Pancreas (tissue), 10 donors: ENCODE data around the gene KCNJ2. TPM values are rescaled to one million over a fixed set of nuclear protein-coding genes. Genes with fewer than 3 reads are reported as not detected.

Experiments used
- ATAC-seq, 4 donors: fragments of 200-7000 bp; cut with Tn5 transposase; one replicate each; pipeline versions ENCODE4 v1.8.0 to v1.9.1; 2020; ENCODE audit warnings: mild to moderate bottlenecking in 4 of 4, moderate library complexity in 4 of 4
- DNase-seq, 6 donors: peaks; one replicate each; pipeline ENCODE4 v3.0.0-alpha.2; 2020
- FAIRE-seq: peaks from 2 replicates; lab custom pipeline; 2012; peaks lifted over from hg19 to GRCh38; lab: Jason Lieb, UNC
- H3K27ac ChIP-seq, 4 donors: fragments of 200-600 bp; sonication (generic); 1 replicate in 3 of 4; 2 replicates in 1 of 4; pipeline versions ENCODE4 v1.5.0 to v1.8.0; 2020
- H3K27me3 ChIP-seq, 4 donors: fragments of 200-600 bp; one replicate each; pipeline ENCODE4 v1.8.0; 2021
- H3K36me3 ChIP-seq, 3 donors: fragments of 200-600 bp; sonication (generic) in 1 of 3; one replicate each; pipeline versions ENCODE4 v1.5.0 to v1.8.0; 2020 to 2021
- H3K4me1 ChIP-seq, 3 donors: fragments of 200-600 bp; one replicate each; pipeline ENCODE4 v1.8.0; 2021
- H3K4me3 ChIP-seq, 4 donors: fragments of 200-600 bp; sonication (generic) in 2 of 4; one replicate each; pipeline versions ENCODE4 v1.5.0 to v1.8.0; 2020 to 2021
- H3K9me3 ChIP-seq, 4 donors: fragments of 200-600 bp; one replicate each; pipeline ENCODE4 v1.8.0; 2021
- CTCF ChIP-seq, 4 donors: fragments of 200-600 bp; sonication (generic) in 3 of 4; IDR thresholded peaks; one replicate each; pipeline versions ENCODE4 v1.5.0 to v1.8.0; 2021; ENCODE audit warnings: antibody characterized with exemption in 4 of 4
- WGBS, 2 donors: extraction: QIAGEN DNeasy Blood & Tissue Kit; methylation state at CpG; one replicate each; pipeline ENCODE4 v1.1.7; 2013; 5-methylcytosine and 5-hydroxymethylcytosine counted together
- intact Hi-C, 3 donors: fragments of 100-400 bp; cut with DNase I; formaldehyde crosslinking; loops; one replicate each; pipeline versions ENCODE4 v1.11.1 to v1.14.2; 2022
- polyA plus RNA-seq, 2 donors: library from polyadenylated mRNA; stranded (reverse); fragments of 200-250 nt; gene quantifications; one replicate each; pipeline ENCODE4 v1.2.3, GENCODE V29; 2013
- total RNA-seq, 6 donors: library from RNA; stranded (reverse); fragmentation: NEBNext Ultra II Directional in 4 of 6; extraction: Animal tissue kit (Norgen Biotek cat#: 25700) in 4 of 6; gene quantifications; one replicate each; pipeline versions ENCODE4 v1.2.1 to v1.2.4, GENCODE V29; 2021 to 2023
- donor health status: healthy with polysubstance abuse.
- donor health status: DM: no; HTN: no; CAD: no; lungs with moderate emphysema.
- donor health status: DM: no; HTN: no; CAD: no.
- donor health status: control.
- donor health status: control.
- donor health status: Bipolar disorder and iron deficiency.
- donor health status: DM: yes; HTN: yes; CAD: no.
- donor health status: DM: no; HTN: no; CAD: no.
- donor health status: DM: no; HTN: no; CAD: no.
- donor health status: DM: yes; HTN: yes; CAD: no.

KCNJ2 gene
- total and polyA plus RNA-seq, 8 donors = 0.32 to 2.3 (median 0.60) TPM

GRCh38 chr17:70123193-70123592 is 46.1 kb upstream of the KCNJ2 start:
- intact Hi-C loops = no loop called here
- peak in 2 of 4 donors; percentile 30 to 34 for ATAC-seq

GRCh38 chr17:70124723-70125122 is 44.6 kb upstream of the KCNJ2 start:
- Histone ChIP-seq H3K4me1 (peaks cover 0 to 2% (median 0%) of the 10 kb centered on the region in 3 donors), H3K36me3 (no peaks in the 10 kb centered on the region), H3K4me3 (no peak overlapping the region), H3K9me3 (no peaks in the 10 kb centered on the region), H3K27ac (no peak overlapping the region), H3K27me3 (no peaks in the 10 kb centered on the region)
- no peak for ATAC-seq
- no peak for TF ChIP-seq CTCF (IDR thresholded peaks at IDR 0.05)
- no peak for DNase-seq
- intact Hi-C loops = no loop called here
- FAIRE-seq = no peak
- WGBS, 2 donors = 78% methylated on average over 3 of the region's 3 CpGs

More at GRCh38 chr17:70123193-70123592, 46.1 kb upstream of the KCNJ2 start:
- Histone ChIP-seq H3K9me3 (no peaks in the 10 kb centered on the region), H3K27ac (no peak overlapping the region), H3K4me1 (peaks cover 0 to 2% (median 0%) of the 10 kb centered on the region in 3 donors), H3K36me3 (no peaks in the 10 kb centered on the region), H3K27me3 (no peaks in the 10 kb centered on the region), H3K4me3 (no peak overlapping the region)
- no peak for TF ChIP-seq CTCF (IDR thresholded peaks at IDR 0.05)
- WGBS, 2 donors = 62 to 68% methylated on average over 2 of the region's 2 CpGs
- DNase-seq = no peak
- FAIRE-seq = no peak

- no peak overlapping the region for H3K4me3 ChIP-seq
- no peaks in the 10 kb centered on the region for H3K27me3 ChIP-seq
- no peaks in the 10 kb centered on the region for H3K36me3 ChIP-seq
- 76 to 84% methylated on average over 6 of the region's 6 CpGs for WGBS, 2 donors
- intact Hi-C loops = no loop called here
- no peak for FAIRE-seq
- no peaks in the 10 kb centered on the region for H3K4me1 ChIP-seq
- ATAC-seq = peak in 1 of 4 donors; percentile 15
- H3K27ac ChIP-seq = no peak overlapping the region
- DNase-seq = no peak
- no peaks in the 10 kb centered on the region for H3K9me3 ChIP-seq
- no peak for TF ChIP-seq CTCF (IDR thresholded peaks at IDR 0.05)
Measured at GRCh38 chr17:70127221-70127873, 42.0 kb upstream of the KCNJ2 start.

GRCh38 chr17:70128727-70129238 is 40.5 kb upstream of the KCNJ2 start:
- H3K9me3 ChIP-seq = no peaks in the 10 kb centered on the region
- no peaks in the 10 kb centered on the region for H3K4me1 ChIP-seq
- H3K4me3 ChIP-seq = no peak overlapping the region
- DNase-seq (no peak), ATAC-seq (no peak), FAIRE-seq (no peak)
- WGBS, 2 donors = 95% methylated on average over 23 of the region's 23 CpGs
- TF ChIP-seq CTCF (IDR thresholded peaks at IDR 0.05) = no peak
- intact Hi-C loops = no loop called here
- peaks cover 0 to 8% (median 0%) of the 10 kb centered on the region in 3 donors for H3K36me3 ChIP-seq
- no peaks in the 10 kb centered on the region for H3K27me3 ChIP-seq
- no peak overlapping the region for H3K27ac ChIP-seq

- DNase-seq = no peak
- Histone ChIP-seq H3K4me1 (no peaks in the 10 kb centered on the region), H3K9me3 (no peaks in the 10 kb centered on the region), H3K27ac (no peak overlapping the region), H3K4me3 (no peak overlapping the region), H3K36me3 (peaks cover 0 to 8% (median 0%) of the 10 kb centered on the region in 3 donors), H3K27me3 (no peaks in the 10 kb centered on the region)
- intact Hi-C loops = no loop called here
- no peak for ATAC-seq
- TF ChIP-seq CTCF (IDR thresholded peaks at IDR 0.05) = no peak
- 57 to 69% methylated on average over 3 of the region's 3 CpGs for WGBS, 2 donors
- FAIRE-seq = no peak
Measured at GRCh38 chr17:70130289-70130688, 39.0 kb upstream of the KCNJ2 start.
